HG02885 (cell line): ENCODE results near the gene ADARB1.

Experiments used
- ATAC-seq: cut with Tn5 transposase; IDR thresholded peaks from one replicate; pipeline ENCODE4 v1.9.1; 2021; ENCODE audit warnings: mild to moderate bottlenecking; ENCODE audit not compliant: unreplicated experiment, poor library complexity

The ADARB1 gene

DNA sequence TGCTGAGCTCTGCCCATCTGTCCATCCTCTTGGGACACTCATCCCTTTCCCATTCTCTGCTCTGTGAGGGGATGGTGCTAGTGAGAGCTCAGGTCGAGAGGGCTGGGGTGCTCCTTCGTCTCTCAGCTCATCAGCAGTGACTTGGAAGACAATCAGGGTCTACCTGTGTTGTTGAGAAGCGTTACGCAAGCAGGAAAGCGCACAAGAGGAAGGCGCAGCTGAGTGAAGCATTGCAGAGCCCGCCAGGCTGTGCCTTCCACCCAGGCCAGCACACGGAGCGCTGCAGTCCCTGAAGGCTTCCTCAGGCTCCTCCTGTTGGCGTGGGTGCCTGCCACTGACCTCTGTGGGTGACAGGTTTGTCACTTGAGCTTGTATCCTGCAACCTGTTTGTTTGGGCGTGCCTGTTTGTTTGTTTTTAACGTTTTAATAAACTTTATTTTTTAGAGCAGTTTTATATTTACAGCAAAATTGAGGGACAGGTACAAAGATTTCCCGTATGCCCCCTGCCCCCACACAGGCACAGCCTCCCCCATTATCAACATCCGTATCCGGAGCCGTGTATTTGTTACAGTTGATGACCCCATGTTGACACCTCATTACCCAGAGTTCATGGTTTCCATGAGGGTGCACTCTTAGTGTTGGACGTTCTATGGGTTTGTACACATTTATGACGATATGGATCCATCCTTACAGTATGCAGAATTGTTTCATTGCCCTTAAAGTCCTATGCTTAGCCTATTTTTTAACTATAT, 36.7 kb downstream of the ADARB1 start:
- ATAC-seq = no peak

DNA sequence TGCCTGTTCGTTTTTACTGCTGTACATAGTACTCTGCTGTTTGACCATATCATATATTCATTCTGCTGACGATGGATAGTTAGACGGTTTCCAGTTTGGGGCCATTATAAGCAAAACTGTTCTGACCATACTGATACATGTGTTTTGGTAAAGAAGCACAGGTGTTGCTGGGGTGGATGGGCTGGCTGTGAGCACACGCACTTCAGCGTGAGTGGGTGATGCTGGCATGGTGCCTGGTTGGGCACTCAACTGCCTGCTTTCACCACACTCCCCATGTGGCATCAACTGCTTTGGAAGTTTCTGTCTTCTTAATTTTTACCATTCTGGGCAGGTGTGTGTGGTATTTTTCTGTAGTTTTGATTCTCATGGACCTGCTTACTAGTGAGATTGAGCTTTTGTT, 37.3 kb downstream of the ADARB1 start:
- no peak for ATAC-seq

DNA sequence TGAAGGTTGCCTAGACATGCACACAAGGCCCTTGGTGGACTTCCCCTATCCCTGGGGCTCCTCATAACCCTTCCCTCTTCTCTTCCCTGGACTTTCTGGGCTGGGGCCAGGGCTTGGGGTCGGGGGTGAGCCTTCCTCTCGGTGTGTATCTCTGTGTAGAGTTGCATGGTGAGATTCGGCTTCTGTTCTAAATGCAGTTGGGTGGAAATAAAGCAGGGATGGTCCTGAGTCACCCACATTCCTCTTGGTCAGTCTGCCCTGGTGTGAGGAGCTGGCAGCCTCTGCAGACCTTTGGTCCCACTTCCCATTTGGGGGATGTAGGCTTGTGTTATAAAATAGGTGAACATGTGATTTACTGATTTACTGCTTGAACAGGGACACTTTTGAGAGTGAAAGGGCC, 38.0 kb downstream of the ADARB1 start:
- ATAC-seq = no peak

DNA sequence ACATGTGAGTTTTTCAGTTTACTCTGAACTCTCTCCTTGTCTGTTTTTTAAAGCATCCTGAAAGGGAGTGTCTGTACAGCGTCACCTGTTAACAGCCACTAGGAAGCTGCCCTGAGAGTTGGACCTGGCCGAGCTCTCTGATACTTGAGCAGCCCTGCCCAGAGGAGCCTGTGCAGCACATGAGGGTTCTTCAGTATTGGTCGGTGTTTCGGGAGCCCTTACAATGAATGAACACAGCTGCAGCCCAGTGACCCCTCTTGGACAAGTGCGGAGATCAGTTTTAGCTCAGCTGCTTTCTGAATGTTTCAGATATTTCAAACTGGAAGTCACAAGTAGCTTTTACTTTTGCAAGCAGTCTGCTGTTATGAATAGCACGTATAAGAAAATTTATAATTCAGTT, 39.2 kb downstream of the ADARB1 start:
- ATAC-seq = no peak

DNA sequence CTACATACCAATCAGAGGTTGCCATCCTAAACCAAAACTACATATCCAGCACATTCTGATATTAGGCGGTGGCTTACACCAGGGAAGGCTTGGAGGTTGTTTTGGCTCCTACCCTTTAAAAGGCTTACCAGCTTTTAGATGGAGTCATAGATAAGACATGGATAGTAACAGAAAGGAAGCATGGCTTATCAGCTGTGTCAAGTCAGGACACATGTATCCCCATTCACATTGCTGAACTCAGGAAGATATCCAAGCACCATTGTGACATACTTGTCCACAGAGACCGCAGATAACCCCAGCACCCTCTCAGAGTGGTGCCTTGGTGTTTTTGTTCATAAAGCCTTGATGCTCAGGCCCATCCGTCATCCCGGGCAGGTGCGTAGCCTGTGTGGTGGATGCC, 39.7 kb downstream of the ADARB1 start:
- no peak for ATAC-seq

DNA sequence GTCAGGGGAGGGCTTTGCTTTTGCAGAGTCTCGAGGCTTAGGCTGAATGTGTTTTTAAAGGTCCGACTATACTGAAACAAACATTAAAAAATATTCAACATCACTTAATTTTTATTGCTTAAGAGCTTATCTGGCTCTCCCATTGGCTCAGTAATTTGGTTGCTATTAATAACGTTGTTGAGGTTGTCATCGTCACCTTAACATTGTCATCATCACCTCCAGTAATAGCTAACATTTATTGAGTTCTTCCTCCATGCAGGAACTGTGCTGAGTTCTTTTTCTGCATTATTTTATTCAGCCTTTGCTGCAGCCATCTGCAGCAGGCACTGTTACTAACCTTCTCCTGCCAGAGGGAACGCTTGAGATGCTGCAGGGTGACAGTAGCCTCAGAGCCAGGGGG, 40.1 kb downstream of the ADARB1 start:
- no peak for ATAC-seq

DNA sequence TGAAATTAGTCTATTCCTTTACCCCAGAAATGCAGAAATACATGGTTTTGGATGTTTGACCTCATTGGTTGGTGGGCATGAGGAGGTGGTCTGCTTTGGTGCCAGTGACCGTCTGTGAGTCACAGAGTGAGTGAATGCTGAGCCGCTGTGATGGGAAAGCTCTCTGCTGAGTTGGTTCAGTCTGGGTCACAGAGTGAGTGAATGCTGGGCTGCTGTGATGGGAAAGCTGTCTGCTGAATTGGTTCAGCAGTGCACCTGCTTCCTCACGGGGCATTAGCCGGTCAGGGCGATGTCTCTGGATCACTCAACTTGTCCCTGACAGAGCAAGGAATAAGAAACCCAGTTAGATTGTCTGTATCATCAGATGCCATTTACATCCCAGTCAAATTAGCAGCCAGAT, 40.8 kb downstream of the ADARB1 start:
- ATAC-seq = no peak

DNA sequence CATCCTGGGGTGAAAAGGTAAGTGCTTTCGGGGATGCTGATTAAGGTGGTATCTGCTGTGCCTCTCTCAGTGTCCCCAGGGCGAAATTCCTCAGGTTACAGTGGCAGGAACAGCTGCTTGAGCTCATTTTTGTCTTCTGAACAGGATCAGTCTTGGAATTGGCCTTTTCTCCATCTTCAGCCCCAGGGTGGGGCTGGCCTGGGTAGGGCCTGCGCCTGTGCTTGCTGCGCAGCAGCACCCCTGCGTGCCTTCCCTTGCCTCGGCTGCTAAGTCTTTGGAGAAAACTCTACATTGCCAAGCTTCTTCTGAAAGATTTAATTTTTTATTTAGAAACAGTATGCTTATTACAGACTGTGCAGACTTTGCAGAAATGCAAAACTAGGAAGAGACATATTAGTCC, 41.7 kb downstream of the ADARB1 start:
- no peak for ATAC-seq

DNA sequence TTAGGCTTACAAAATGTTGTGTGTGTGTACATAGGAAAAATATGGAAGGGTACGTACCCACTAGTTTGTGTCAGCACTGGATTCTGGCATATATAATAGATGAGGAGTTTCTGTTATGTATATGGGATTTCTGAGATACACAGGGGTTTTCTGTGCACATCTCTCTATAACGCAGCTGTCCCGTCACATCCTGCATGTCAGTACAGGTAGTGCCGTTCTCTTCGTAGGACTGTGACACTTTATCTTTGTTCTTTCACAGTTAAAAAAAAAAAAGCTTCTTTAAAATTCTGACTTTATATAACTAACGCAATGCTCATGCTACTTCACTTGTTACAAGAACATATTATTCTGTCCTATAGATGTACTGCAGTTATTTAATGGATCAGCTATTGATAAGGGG, 42.9 kb downstream of the ADARB1 start:
- no peak for ATAC-seq

DNA sequence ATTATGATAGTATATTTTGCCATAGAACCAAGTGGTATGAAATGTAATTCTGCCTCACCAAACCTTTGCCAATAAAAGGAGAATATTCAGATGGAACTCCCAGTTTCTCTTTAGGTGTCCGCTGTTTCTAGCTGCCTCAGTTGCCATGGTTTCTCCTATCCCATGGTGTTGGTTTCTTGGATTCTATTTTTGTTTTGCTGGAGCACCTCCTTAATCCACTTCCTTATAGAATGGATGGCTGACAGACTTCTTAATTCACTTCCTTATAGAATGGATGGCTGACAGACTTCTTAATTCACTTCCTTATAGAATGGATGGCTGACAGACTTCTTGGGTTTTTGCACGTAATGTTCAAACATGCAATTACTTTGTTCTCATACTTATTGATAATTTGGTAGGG, 43.7 kb downstream of the ADARB1 start:
- ATAC-seq = no peak

DNA sequence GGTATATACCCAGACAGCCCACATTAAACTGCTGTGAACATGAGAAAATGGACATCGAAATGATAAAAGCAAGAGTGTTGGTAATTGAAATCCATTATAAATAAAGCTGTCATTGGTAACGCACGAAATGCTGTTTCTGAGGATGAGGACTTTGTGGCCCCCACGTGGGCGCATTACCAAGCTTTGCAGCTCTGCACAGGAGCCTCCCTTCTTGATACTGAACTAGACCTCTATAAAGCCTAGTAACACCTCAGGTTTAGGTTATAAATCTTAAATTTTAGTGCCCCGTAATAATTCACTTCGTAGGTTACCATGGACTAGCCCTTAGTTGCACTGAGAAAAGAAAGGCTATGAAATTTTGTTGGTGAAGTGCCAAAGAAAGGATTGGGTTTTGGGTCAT, 45.4 kb downstream of the ADARB1 start:
- ATAC-seq = no peak

DNA sequence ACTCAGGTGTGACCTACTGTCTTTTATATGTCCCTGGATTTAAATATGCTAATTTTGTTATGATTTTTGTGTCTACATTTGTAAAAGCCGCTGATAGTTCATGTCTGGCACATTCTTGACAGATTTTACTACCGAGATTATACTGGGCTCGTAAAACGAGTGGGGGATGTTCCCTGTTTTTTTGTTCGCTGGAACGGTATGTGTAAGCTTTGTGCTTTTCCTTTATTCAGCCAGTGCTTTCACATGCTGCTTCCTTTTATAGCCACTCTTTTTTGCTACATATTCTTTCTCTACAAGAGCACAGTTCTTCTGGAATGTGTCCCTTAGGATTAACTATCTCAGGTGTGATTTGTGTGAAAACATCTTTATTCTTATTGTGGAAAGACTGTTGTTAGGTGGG, 46.6 kb downstream of the ADARB1 start:
- ATAC-seq = no peak

DNA sequence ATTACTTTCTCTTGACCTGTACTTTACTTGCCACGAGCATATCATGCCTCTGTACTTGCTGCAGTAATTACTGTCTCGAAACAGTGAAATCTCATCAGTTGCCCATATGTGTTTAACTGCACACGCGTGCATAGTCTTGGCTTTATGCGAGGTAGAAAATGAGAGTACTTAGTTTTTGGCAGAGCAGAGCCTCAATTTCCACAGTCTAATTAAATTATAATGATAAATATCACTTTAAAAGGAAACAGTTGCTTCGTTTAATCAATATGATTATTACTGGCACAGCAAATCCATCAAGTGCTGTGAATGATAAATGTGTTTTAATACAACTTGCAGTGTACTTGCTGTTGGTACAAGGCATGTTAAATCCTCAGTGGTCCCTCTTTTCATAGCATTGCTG, 47.6 kb downstream of the ADARB1 start:
- ATAC-seq = no peak

DNA sequence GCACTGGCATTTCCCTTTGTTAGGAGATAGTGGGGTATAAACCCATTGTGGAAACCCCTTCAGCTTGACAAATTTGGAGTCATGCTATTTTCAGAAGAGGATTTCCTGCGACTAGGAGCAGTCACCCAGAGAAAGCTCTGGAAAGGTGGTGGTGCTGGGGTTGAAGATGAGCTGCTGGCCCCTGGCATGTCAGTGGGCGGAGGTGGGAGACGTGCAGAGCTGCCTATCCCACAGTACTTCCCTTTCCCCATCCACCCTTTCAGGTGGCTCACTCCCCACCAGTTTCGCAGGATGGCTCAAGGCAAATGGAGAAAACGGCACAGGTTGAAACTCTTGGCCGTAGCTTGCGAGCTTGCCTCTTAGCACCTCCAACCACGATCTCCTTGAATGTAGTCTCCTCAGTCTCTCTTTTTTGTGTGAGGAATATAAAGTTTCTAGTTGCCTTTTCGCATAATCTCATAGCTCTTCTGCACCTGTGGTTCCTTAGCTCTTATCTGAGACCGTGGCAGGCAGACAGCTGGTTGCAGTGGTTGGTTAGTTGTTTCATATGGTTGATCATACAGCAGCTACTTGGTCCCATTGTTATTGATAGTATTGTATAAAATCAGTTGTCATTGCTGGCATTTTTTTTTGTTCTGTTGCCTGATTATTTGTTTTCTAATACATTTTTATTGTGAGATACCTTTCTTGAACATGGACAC, 48.2 kb downstream of the ADARB1 start:
- ATAC-seq = no peak

DNA sequence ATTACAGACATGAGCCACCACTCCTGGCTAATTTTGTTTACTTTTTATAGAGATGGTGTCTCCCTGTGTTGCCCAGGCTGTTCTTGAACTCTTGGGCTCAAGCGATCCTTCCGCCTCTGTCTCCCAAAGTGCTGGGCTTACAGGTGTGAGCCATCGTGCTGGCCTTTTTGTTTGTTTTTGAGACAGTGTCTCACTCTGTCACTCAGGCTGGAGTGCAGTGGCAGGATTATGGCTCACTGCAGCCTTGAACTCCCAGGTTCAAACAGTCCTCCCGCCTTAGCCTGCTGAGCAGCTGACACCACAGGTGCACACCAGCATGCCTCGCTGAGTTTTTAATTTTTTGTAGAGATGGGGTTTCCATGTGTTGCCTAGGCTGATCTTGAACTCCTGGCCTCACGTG, 49.1 kb downstream of the ADARB1 start:
- ATAC-seq = no peak

DNA sequence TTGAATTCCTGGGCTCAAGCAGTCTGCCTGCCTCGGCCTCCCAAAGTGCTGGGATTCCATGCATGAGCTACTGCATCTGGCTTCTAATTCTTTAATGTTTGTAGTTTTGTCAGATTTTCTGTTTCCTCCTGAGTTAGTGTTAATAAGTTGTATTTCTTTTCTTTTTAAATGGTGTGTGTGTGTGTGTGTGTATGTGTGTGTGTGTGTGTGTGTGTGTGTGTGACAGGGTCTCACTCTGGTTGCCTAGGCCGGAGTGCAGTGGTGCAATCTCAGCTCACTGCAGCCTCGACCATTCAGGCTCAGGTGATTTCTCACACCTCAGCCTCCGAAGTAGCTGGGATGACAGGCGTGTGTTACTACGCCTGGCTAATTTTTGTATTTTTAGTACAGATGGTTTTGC, 50.2 kb downstream of the ADARB1 start:
- ATAC-seq = no peak

DNA sequence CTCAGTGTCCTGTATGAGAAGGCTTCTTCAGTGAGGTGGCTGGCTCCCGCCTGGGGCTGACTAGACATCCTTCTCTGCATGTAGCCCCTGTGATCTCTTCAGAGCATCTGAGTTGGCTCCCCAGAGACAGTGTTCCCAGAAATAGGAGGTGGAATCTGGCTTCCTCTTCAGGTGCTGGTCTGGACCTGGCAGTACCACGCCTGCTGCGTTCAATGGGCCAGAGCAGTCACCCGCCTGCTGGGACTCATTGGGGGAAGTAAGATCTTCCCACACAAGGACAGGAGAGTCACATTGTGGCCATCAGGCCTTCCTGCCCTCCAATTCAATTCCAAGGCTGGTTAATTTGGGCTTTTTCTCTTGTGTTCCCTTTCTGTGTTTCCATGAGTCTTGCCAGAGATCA, 51.0 kb downstream of the ADARB1 start:
- no peak for ATAC-seq

DNA sequence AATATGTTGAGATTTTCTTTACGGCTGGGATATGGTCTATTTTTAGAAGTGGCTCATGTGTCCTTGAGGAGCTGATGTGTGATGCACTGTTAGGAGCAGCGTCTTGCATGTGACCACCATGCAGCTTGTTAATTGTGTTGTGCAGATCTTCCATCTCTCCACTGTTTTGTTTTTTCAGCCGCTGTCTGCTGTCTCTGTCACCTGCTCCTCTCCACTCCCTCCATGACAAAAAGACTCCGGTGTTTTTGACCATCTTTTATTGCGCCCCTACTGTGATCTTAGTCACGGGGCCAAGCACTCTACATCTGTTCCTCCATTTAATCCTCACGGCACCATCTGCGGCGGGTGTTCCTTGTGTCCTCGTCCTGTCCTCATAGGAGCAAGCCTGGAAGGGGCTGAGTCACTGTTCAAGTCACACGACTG, 51.8 kb downstream of the ADARB1 start:
- no peak for ATAC-seq

DNA sequence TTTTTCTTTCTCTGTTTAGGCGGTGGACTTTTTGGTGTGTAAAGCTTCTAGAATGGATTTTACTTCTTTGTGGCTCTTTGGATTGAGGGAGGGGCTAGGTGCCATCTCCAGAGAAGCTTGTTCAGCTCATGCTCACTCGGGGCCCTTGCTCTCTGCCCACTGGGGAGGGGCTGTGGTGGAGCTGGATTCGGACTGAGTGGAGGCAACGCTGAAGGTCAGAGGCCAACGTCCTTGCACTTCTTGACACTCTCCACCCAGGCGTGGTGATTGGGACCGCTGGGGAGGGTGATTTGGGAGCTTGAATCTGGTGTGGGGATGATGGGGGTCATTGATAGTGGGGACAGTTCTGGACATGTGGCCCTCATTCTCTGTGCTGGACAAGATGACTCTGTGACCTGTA, 52.6 kb downstream of the ADARB1 start:
- no peak for ATAC-seq

DNA sequence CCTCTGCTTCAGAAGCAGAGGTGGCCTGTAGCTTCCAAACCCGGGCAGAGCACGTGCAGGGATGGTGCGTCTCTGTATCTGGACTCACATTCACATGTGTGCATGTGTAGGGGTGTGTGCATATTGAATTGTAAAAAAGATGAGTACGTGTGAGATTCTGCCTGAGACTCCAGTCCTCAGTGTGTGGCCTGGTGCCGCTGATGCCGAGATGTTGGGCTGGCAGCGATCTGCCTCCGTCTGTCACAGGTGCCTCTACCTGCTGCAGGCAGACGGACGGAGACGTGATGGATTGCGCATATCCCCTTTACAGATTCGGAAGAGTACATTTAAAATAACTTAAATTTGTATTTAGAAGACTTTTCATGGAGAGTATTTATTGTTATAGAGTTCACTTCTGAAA, 53.6 kb downstream of the ADARB1 start:
- no peak for ATAC-seq

DNA sequence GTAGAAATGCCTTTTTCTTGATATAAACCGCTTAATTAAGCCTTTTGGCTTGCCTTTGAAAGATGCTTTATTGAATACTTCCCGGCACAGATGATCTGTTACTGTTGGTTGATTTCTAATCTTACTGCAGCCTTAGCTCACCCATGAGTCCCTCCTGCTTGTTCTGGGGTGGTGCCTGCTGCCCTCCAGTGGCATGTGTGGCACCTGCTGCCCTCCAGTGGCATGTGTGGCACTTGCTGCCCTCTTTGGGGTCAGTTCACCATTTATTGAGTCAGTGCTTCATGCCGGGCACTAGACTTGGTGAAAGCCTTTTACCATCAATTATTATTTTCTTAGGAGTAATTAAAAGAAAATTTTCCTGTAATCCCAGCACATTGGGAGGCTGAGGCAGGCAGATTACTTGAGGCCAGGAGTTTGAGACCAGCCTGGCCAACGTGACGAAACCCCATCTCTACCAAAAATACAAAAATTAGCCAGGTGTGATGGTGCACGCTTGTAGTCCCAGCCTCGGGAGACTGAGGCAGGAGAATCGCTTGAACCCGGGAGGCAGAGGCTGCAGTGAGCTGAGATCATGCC, 54.3 kb downstream of the ADARB1 start:
- no peak for ATAC-seq
